Neural progenitor cell (in vitro differentiated cells): ENCODE measurements around the gene MUC12. TPM values are rescaled to one million over a fixed set of nuclear protein-coding genes. Genes with fewer than 3 reads are reported as not detected.
"Not testable (repeated sequence)": the region's sequence is repeated elsewhere in the genome, so short reads cannot be mapped to it uniquely, and the experiment has no call there.

Source experiments
- DNase-seq: peaks from one replicate; pipeline ENCODE4 v3.0.0-alpha.2; 2016; ENCODE audit warnings: low spot score
- H2AFZ ChIP-seq: fragments of 200-600 bp; sonication (generic); replicated peaks from 2 replicates; pipeline ENCODE4 v1.6.1; 2016; ENCODE audit warnings: antibody characterized with exemption
- H3F3A ChIP-seq: fragments of 200-600 bp; sonication (generic); 2 replicates; pipeline ENCODE4 v1.6.1; 2016; ENCODE audit warnings: antibody characterized with exemption, low read depth
- H3K27ac ChIP-seq: fragments of 200-600 bp; sonication (generic); 2 replicates; pipeline ENCODE4 v1.5.1; 2016; ENCODE audit warnings: mild to moderate bottlenecking
- H3K27me3 ChIP-seq: fragments of 200-600 bp; sonication (generic); 2 replicates; pipeline ENCODE4 v1.6.1; 2016; ENCODE audit warnings: mild to moderate bottlenecking, moderate library complexity
- H3K36me3 ChIP-seq: fragments of 200-600 bp; sonication (generic); 2 replicates; pipeline ENCODE4 v1.5.1; 2016
- H3K4me1 ChIP-seq: fragments of 200-600 bp; sonication (generic); 2 replicates; pipeline ENCODE4 v1.6.1; 2016; ENCODE audit warnings: mixed run types
- H3K4me2 ChIP-seq: fragments of 200-600 bp; sonication (generic); 2 replicates; pipeline ENCODE4 v1.6.1; 2016
- H3K4me3 ChIP-seq: fragments of 200-600 bp; sonication (generic); 2 replicates; pipeline ENCODE4 v1.5.1; 2016
- H3K79me2 ChIP-seq: fragments of 200-600 bp; sonication (generic); 2 replicates; pipeline ENCODE4 v1.6.1; 2016; ENCODE audit warnings: low read depth
- H3K9ac ChIP-seq: fragments of 200-600 bp; sonication (generic); 2 replicates; pipeline ENCODE4 v1.6.1; 2016
- H3K9me3 ChIP-seq: fragments of 200-600 bp; sonication (generic); 2 replicates; pipeline ENCODE4 v1.5.1; 2016; ENCODE audit warnings: low read depth
- H4K20me1 ChIP-seq: fragments of 200-600 bp; sonication (generic); 2 replicates; pipeline ENCODE4 v1.6.1; 2016; ENCODE audit warnings: low read depth
- H3K27ac Mint-ChIP-seq: 3 replicates; pipeline ENCODE4 v1.8.0; 2021; ENCODE audit warnings: mixed read lengths
- H3K27me3 Mint-ChIP-seq: 2 replicates; pipeline ENCODE4 v1.8.0; 2022; ENCODE audit warnings: low read depth, mild to moderate bottlenecking, inconsistent platforms, moderate library complexity, mixed read lengths; ENCODE audit not compliant: insufficient read depth
- H3K36me3 Mint-ChIP-seq: 3 replicates; pipeline ENCODE4 v1.8.0; 2021; ENCODE audit warnings: mixed read lengths
- H3K4me1 Mint-ChIP-seq: 3 replicates; pipeline ENCODE4 v1.8.0; 2021; ENCODE audit warnings: mixed read lengths
- H3K4me3 Mint-ChIP-seq: 3 replicates; pipeline ENCODE4 v1.8.0; 2021; ENCODE audit warnings: mild to moderate bottlenecking, moderate library complexity, mixed read lengths
- H3K9me3 Mint-ChIP-seq: 3 replicates; pipeline ENCODE4 v1.8.0; 2020; ENCODE audit warnings: mixed read lengths
- CTCF ChIP-seq: fragments of 200-600 bp; sonication (generic); IDR thresholded peaks from 2 replicates; pipeline ENCODE4 v1.5.1; 2017; ENCODE audit warnings: antibody characterized with exemption, mild to moderate bottlenecking
- EZH2 ChIP-seq: fragments of 200-600 bp; sonication (generic); IDR thresholded peaks from 2 replicates; pipeline ENCODE4 v1.6.1; 2017; ENCODE audit warnings: antibody characterized with exemption, mild to moderate bottlenecking, moderate library complexity
- EZH2phosphoT487 ChIP-seq: fragments of 200-600 bp; sonication (generic); IDR thresholded peaks from 2 replicates; pipeline ENCODE4 v1.6.1; 2017; ENCODE audit warnings: antibody characterized with exemption
- total RNA-seq: library from RNA; depleted of rRNA; stranded (reverse); fragments of >200 nt; gene quantifications from 2 replicates; pipeline ENCODE4 v1.2.3, GENCODE V29; 2015; ENCODE audit warnings: low replicate concordance

MUC12 gene
- total RNA-seq, 1 donor from 2014 or later = not detected

- H3K4me1 ChIP-seq = no peaks in the 10 kb centered on the region
- no peak overlapping the region for H3K27ac ChIP-seq
- no peaks in the 10 kb centered on the region for H3K36me3 ChIP-seq
- Mint-ChIP-seq H3K27ac (no peak overlapping the region), H3K4me1 (no peaks in the 10 kb centered on the region), H3K4me3 (no peak overlapping the region), H3K36me3 (no peaks in the 10 kb centered on the region), H3K27me3 (peaks cover 16% of the 10 kb centered on the region), H3K9me3 (peaks cover 8% of the 10 kb centered on the region)
- no peak overlapping the region for H2AFZ ChIP-seq
- no peak for DNase-seq
- TF ChIP-seq EZH2phosphoT487 = no peak
- no peaks in the 10 kb centered on the region for H3K27me3 ChIP-seq
- H3K9ac ChIP-seq = no peak overlapping the region
- H3K79me2 ChIP-seq = no peaks in the 10 kb centered on the region
- H3F3A ChIP-seq = no peaks in the 10 kb centered on the region
- no peaks in the 10 kb centered on the region for H4K20me1 ChIP-seq
- H3K4me2 ChIP-seq = no peak overlapping the region
- H3K9me3 ChIP-seq = no peaks in the 10 kb centered on the region
- no peak overlapping the region for H3K4me3 ChIP-seq
Measured at GRCh38 chr7:100975371-100975821, 6.0 kb downstream of the MUC12 start.

GRCh38 chr7:100978300-100978699, 8.9 kb downstream of the MUC12 start:
- no peak overlapping the region for H3K4me3 ChIP-seq
- H3K4me1 Mint-ChIP-seq = no peaks in the 10 kb centered on the region
- no peak for TF ChIP-seq CTCF
- no peak for TF ChIP-seq EZH2
- TF ChIP-seq EZH2phosphoT487 = no peak

GRCh38 chr7:100983451-100984187, 14.3 kb downstream of the MUC12 start:
- peaks cover 2% of the 10 kb centered on the region for H3K36me3 Mint-ChIP-seq
- H3K27ac Mint-ChIP-seq = no peak overlapping the region
- no peaks in the 10 kb centered on the region for H3K4me1 Mint-ChIP-seq

More at GRCh38 chr7:100978300-100978699, 8.9 kb downstream of the MUC12 start:
- Histone ChIP-seq H3K36me3 (no peaks in the 10 kb centered on the region), H3K27me3 (no peaks in the 10 kb centered on the region), H4K20me1 (no peaks in the 10 kb centered on the region), H3K4me2 (no peak overlapping the region), H3K79me2 (no peaks in the 10 kb centered on the region), H3K9ac (no peak overlapping the region), H3K27ac (no peak overlapping the region), H3K9me3 (no peaks in the 10 kb centered on the region), H2AFZ (no peak overlapping the region), H3F3A (no peaks in the 10 kb centered on the region), H3K4me1 (no peaks in the 10 kb centered on the region)
- Mint-ChIP-seq H3K27ac (no peak overlapping the region), H3K9me3 (peaks cover 8% of the 10 kb centered on the region), H3K4me3 (no peak overlapping the region), H3K36me3 (no peaks in the 10 kb centered on the region), H3K27me3 (no peaks in the 10 kb centered on the region)
- no peak for DNase-seq

GRCh38 chr7:100984241-100984918, 15.0 kb downstream of the MUC12 start:
- not testable (repeated sequence) for H3K4me1 ChIP-seq, H3K36me3 Mint-ChIP-seq, H3K4me3 ChIP-seq, H3K27ac ChIP-seq, DNase-seq, H3K9me3 ChIP-seq, H3K4me3 Mint-ChIP-seq, H3K27ac Mint-ChIP-seq, H3K9me3 Mint-ChIP-seq, H3K4me2 ChIP-seq, H3K4me1 Mint-ChIP-seq, H3K27me3 Mint-ChIP-seq, H3F3A ChIP-seq, H3K27me3 ChIP-seq, H4K20me1 ChIP-seq, H2AFZ ChIP-seq, H3K79me2 ChIP-seq, H3K36me3 ChIP-seq, H3K9ac ChIP-seq

More at GRCh38 chr7:100983451-100984187, 14.3 kb downstream of the MUC12 start:
- no peak overlapping the region for H3K4me3 ChIP-seq
- DNase-seq = no peak
- H3K79me2 ChIP-seq = no peaks in the 10 kb centered on the region
- no peak overlapping the region for H2AFZ ChIP-seq
- H3K36me3 ChIP-seq = no peaks in the 10 kb centered on the region
- Mint-ChIP-seq H3K27me3 (no peaks in the 10 kb centered on the region), H3K9me3 (no peaks in the 10 kb centered on the region), H3K4me3 (no peak overlapping the region)
- H4K20me1 ChIP-seq = no peaks in the 10 kb centered on the region
- H3K4me2 ChIP-seq = no peak overlapping the region
- no peak overlapping the region for H3K9ac ChIP-seq
- no peaks in the 10 kb centered on the region for H3K27me3 ChIP-seq
- TF ChIP-seq EZH2phosphoT487 (no peak), CTCF (no peak), EZH2 (no peak)
- H3K9me3 ChIP-seq = no peaks in the 10 kb centered on the region
- H3F3A ChIP-seq = no peaks in the 10 kb centered on the region
- H3K27ac ChIP-seq = no peak overlapping the region
- H3K4me1 ChIP-seq = no peaks in the 10 kb centered on the region

GRCh38 chr7:100985033-100985797, 15.8 kb downstream of the MUC12 start:
- peak overlapping the region; percentile 36 for H3K27ac Mint-ChIP-seq
- not testable (repeated sequence) for H3K9me3 Mint-ChIP-seq

More at GRCh38 chr7:100985033-100985797, 15.8 kb downstream of the MUC12 start:
- H3K36me3 Mint-ChIP-seq, H4K20me1 ChIP-seq, H3K79me2 ChIP-seq, H3K4me3 ChIP-seq, H3K27ac ChIP-seq, H3K27me3 ChIP-seq, H3F3A ChIP-seq, H3K36me3 ChIP-seq, H2AFZ ChIP-seq, H3K4me1 ChIP-seq, H3K4me2 ChIP-seq, H3K27me3 Mint-ChIP-seq, H3K4me3 Mint-ChIP-seq, H3K9me3 ChIP-seq, H3K9ac ChIP-seq, DNase-seq, H3K4me1 Mint-ChIP-seq: not testable (repeated sequence)
